Nephron (organoid): ENCODE results near the gene ABLIM1.
A peak's percentile ranks its signal among the peaks of the same experiment; 100 is the strongest.

Experiments used
- H3K27ac Mint-ChIP-seq, 3 experiments: 2 replicates each; pipeline ENCODE4 v1.8.0; 2020; ENCODE audit warnings: mixed read lengths in 3 of 3, mild to moderate bottlenecking in 2 of 3, moderate library complexity in 1 of 3
- H3K27me3 Mint-ChIP-seq: 2 replicates; pipeline ENCODE4 v1.8.0; 2021; ENCODE audit warnings: low read depth, mild to moderate bottlenecking, moderate library complexity, mixed read lengths
- H3K36me3 Mint-ChIP-seq: 2 replicates; pipeline ENCODE4 v1.8.0; 2020; ENCODE audit warnings: low read depth, mixed read lengths
- H3K4me1 Mint-ChIP-seq: 2 replicates; pipeline ENCODE4 v1.8.0; 2020; ENCODE audit warnings: mixed read lengths
- H3K4me3 Mint-ChIP-seq, 3 experiments: 2 replicates each; pipeline ENCODE4 v1.8.0; 2020; ENCODE audit warnings: mild to moderate bottlenecking in 3 of 3, mixed read lengths in 3 of 3, moderate library complexity in 2 of 3
- H3K9me3 Mint-ChIP-seq: 2 replicates; pipeline ENCODE4 v1.8.0; 2020; ENCODE audit warnings: mixed read lengths
- TF ChIP-seq, protein P1 (sequence below), 3 experiments: fragments of 200-600 bp; sonication (generic); IDR thresholded peaks; one replicate each; pipeline ENCODE4 v1.5.0; 2021; ENCODE audit warnings: antibody characterized with exemption in 3 of 3; ENCODE audit not compliant: unreplicated experiment in 3 of 3

ABLIM1 gene

DNA sequence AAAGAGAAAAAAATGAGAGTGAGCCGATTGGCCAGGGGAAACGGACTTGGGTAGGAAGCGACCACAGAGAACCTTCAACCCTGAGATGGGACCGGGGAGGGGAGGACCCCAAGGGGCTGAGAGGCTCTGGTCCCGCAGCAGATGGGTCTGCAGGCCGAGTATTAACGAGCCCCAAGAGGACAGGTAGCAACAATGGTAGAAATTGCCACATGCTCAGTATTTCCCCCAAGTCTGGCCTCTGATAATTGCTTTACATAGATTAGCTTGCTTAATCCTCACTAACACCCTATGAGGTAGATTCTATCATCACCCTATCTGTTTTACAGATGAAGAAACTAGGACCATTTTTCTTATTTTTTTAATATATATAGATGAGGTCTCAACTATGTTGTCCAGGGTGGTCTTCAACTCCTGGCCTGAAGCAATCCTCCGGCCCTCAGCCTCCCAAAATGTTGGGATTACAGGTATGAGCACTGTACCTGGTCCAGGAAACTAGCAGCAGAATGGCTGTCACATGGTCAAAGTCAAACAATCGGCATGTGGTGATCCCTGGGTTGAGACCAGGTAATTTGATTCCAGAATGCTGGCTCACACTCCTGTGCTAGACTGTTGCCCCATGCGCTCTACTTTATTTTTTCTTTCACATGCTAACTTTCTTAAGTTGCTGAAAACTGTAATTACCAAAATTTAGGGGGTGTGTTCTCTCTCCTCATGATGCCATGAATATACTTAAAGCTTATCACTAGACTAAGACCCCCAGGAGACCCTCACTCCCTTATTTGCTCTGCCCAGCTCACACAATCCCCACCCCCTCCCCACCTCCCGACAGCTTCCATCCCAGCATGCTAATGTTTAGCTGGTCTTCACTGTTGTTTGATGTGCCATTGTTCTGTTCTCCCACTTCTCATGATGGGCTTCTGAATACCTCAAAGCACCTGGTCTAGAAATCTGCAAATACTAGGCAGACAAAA is 185.9 kb downstream of the ABLIM1 start:
- Mint-ChIP-seq H3K36me3 (peaks cover 21% of the 10 kb centered on the region), H3K27ac (peak overlapping the region in 1 of 3 experiments; percentile 59), H3K4me3 (no peak overlapping the region), H3K27me3 (no peaks in the 10 kb centered on the region), H3K4me1 (peaks cover 3% of the 10 kb centered on the region), H3K9me3 (no peaks in the 10 kb centered on the region)
- TF ChIP-seq, protein P1, sequence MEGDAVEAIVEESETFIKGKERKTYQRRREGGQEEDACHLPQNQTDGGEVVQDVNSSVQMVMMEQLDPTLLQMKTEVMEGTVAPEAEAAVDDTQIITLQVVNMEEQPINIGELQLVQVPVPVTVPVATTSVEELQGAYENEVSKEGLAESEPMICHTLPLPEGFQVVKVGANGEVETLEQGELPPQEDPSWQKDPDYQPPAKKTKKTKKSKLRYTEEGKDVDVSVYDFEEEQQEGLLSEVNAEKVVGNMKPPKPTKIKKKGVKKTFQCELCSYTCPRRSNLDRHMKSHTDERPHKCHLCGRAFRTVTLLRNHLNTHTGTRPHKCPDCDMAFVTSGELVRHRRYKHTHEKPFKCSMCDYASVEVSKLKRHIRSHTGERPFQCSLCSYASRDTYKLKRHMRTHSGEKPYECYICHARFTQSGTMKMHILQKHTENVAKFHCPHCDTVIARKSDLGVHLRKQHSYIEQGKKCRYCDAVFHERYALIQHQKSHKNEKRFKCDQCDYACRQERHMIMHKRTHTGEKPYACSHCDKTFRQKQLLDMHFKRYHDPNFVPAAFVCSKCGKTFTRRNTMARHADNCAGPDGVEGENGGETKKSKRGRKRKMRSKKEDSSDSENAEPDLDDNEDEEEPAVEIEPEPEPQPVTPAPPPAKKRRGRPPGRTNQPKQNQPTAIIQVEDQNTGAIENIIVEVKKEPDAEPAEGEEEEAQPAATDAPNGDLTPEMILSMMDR (IDR thresholded peaks at IDR 0.05; ENCODE audit: unreplicated experiment in 3 of 3), result no peak

DNA sequence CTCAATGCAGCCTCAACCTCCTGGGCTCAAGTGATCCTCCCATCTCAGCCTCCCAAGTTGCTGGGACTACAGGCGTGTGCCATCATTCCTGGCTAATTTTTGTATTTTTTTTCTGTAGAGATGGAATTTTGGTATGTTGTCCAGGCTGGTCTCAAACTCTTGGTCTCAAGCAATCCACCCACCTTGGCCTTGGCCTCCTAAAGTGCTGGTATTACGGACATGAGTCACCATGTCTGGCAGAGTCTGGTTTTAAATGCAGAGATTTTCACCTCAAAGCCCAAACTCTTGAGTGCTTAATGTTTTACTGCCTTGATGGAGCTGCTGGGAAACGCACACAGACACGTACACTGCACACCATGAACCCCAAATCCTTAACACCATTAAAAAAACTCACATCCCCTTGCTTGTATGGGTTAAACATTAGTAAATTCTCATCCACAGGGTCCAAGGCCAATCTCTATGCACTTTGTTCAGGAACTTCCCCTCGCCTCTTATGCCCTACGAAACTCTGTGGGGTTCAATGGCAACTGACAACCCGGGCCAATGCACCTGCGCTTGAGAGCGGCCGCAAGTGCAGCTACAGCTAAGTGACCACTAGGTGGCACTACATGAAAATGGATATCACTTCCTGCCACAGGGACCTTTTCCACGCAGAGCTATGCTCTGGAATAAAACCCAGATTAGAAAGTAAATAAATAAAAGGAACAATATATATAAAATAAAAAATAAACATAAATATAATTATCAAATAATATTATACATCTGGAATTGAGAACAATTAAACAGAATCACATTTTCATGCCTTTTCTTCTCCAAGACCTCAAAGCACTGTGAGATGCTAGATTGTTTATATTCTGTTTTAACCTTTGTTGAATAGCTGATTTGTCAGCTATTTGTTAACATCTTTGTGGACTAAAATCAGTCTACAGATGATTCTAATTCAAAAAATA is 186.8 kb downstream of the ABLIM1 start:
- Mint-ChIP-seq H3K4me3 (no peak overlapping the region), H3K36me3 (peaks cover 21% of the 10 kb centered on the region), H3K9me3 (no peaks in the 10 kb centered on the region), H3K4me1 (peaks cover 3% of the 10 kb centered on the region), H3K27ac (peak overlapping the region in 1 of 3 experiments; percentile 3), H3K27me3 (no peaks in the 10 kb centered on the region)
- TF ChIP-seq, protein P1 (IDR thresholded peaks at IDR 0.05; ENCODE audit: unreplicated experiment in 3 of 3), result peak; percentile 89 to 91 (median 90)

DNA sequence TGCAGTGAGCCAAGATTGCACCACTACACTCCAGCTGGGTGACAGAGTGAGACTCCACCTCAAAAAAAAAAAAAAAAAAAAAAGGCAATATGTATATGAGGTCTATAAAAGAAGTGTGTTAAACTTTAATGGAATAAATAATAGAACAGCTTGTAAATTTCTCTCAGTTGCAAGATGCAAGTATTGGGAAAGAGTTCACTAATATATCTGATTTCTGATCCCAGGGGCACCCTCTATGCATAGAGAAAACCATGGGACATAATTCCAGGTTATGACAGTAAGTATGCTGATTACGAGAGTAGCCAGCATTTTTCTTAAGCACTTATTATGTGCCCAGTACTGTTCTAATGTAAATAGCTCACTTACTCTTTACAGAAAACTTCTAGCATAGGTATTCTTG is 187.7 kb downstream of the ABLIM1 start:
- no peaks in the 10 kb centered on the region for H3K27me3 Mint-ChIP-seq
- peaks cover 25% of the 10 kb centered on the region for H3K36me3 Mint-ChIP-seq
- TF ChIP-seq, protein P1 (IDR thresholded peaks at IDR 0.05; ENCODE audit: unreplicated experiment in 3 of 3), result no peak
- H3K4me1 Mint-ChIP-seq, result peaks cover 3% of the 10 kb centered on the region
- H3K27ac Mint-ChIP-seq, result no peak overlapping the region
- no peaks in the 10 kb centered on the region for H3K9me3 Mint-ChIP-seq
- H3K4me3 Mint-ChIP-seq, result no peak overlapping the region

DNA sequence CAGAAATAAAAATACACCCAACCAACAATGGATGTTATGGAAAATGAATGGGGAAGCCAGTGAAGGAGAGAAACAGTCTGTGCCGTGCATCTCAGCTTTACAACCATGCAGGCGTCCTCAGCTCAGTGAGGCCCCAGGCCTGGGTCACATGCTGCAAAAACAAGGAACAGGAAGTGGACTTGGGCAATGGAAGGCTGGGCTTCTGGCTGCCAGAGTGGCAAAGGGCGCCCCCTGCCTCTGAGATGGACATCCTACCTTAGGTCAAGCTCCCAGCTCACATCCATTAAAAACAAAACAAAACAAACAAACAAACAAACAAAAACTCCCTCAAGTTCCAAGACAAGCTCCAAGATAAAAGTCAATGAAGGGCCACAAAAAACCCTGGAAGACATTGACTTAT is 199.1 kb downstream of the ABLIM1 start:
- H3K36me3 Mint-ChIP-seq, result peaks cover 59% of the 10 kb centered on the region
- H3K4me3 Mint-ChIP-seq, result no peak overlapping the region
- H3K4me1 Mint-ChIP-seq, result peaks cover 15% of the 10 kb centered on the region
- TF ChIP-seq, protein P1 (IDR thresholded peaks at IDR 0.05; ENCODE audit: unreplicated experiment in 3 of 3), result peak; percentile 15 to 50 (median 40)
- no peaks in the 10 kb centered on the region for H3K9me3 Mint-ChIP-seq
- H3K27ac Mint-ChIP-seq, result peak overlapping the region; percentile 19 to 87 (median 84)
- H3K27me3 Mint-ChIP-seq, result peaks cover 4% of the 10 kb centered on the region

DNA sequence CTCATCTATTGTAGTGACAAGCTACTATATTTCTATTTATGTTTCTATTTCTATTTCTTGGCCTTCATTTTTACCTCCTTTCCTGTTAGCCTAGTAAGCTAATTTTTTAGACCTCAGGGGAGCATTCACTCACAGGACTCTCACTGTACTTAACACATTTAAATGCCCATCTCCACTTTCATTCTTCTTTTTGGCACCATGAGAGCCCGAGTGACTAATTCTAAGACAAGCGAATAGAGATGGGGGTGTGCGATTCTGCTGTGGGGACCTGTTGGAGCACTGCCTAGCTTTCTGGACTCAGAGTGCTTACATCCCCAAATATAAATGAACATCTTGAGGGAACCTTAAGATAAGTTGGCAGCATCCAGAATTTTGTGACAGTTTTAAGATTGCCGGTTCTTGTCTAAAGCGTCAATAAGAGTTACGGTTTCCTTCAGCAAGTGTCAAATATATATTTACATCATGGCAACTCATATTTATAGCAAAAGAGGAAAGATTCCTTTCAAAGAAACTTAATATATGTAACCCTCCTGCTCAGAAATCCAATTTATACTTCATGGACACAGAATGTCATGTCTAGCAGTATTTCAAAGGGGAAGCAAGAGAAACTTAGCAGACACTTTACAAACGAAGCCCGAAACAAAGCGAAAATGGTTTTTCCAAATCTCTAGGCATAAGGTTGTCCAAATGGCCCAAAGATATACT is 199.7 kb downstream of the ABLIM1 start:
- TF ChIP-seq, protein P1 (IDR thresholded peaks at IDR 0.05; ENCODE audit: unreplicated experiment in 3 of 3), result no peak
- Mint-ChIP-seq H3K4me3 (no peak overlapping the region), H3K36me3 (peaks cover 57% of the 10 kb centered on the region), H3K27ac (peak overlapping the region; percentile 19 to 87 (median 84)), H3K4me1 (peaks cover 15% of the 10 kb centered on the region), H3K9me3 (no peaks in the 10 kb centered on the region), H3K27me3 (peaks cover 4% of the 10 kb centered on the region)
